H1 (cell line): ENCODE measurements around the gene LIPA. TPM values are rescaled to one million over a fixed set of nuclear protein-coding genes. Genes with fewer than 3 reads are reported as not detected.

ENCODE experiments used
- CTCF ChIA-PET: fragments of 300-600 bp; sonication (Branson Sonifier 250); formaldehyde crosslinking; loops from one replicate; lab custom pipeline; 2021; ENCODE audit not compliant: partially characterized antibody; lab: Charles Lee
- POLR2A ChIA-PET: fragments of 300-600 bp; sonication (Branson Sonifier 250); formaldehyde crosslinking; loops from one replicate; lab custom pipeline; 2021; ENCODE audit warnings: inconsistent platforms; ENCODE audit not compliant: partially characterized antibody; lab: Charles Lee
- DNase-seq, 2 experiments: peaks; one replicate each; pipeline versions ENCODE4 v3.0.0 to v3.0.0-alpha.2; 2010 to 2022; ENCODE audit warnings: low spot score in 2 of 2, low read depth in 1 of 2, mixed read lengths in 1 of 2
- FAIRE-seq: peaks from 2 replicates; lab custom pipeline; 2011; peaks lifted over from hg19 to GRCh38; lab: Jason Lieb, UNC
- H2AFZ ChIP-seq: 2 replicates; pipeline ENCODE4 v1.8.1; 2012; ENCODE audit warnings: low read length, inconsistent platforms
- H2AK5ac ChIP-seq: 2 replicates; pipeline ENCODE4 v1.6.1; 2013; ENCODE audit warnings: low read depth, low read length
- H2BK120ac ChIP-seq: replicated peaks from 2 replicates; pipeline ENCODE3; 2013; ENCODE audit warnings: low read depth, low read length, inconsistent platforms
- H2BK12ac ChIP-seq: 2 replicates; pipeline ENCODE4 v1.6.1; 2013; ENCODE audit warnings: low read depth, low read length
- H2BK15ac ChIP-seq: 2 replicates; pipeline ENCODE4 v1.6.1; 2013; ENCODE audit warnings: low read length
- H2BK20ac ChIP-seq: 2 replicates; pipeline ENCODE4 v1.6.1; 2013; ENCODE audit warnings: low read length
- H2BK5ac ChIP-seq: 2 replicates; pipeline ENCODE4 v1.6.1; 2013; ENCODE audit warnings: low read depth, low read length
- H3K14ac ChIP-seq: 2 replicates; pipeline ENCODE4 v1.6.1; 2013; ENCODE audit warnings: inconsistent platforms; ENCODE audit not compliant: insufficient read length
- H3K18ac ChIP-seq: 2 replicates; pipeline ENCODE4 v1.6.1; 2013; ENCODE audit warnings: low read length; ENCODE audit errors: extremely low read depth
- H3K23ac ChIP-seq: 2 replicates; pipeline ENCODE4 v1.6.1; 2013; ENCODE audit warnings: inconsistent platforms; ENCODE audit not compliant: insufficient read length
- H3K23me2 ChIP-seq: 2 replicates; pipeline ENCODE4 v1.6.1; 2013; ENCODE audit warnings: low read depth, low read length
- H3K27ac ChIP-seq: 2 replicates; pipeline ENCODE4 v1.6.1; 2011; ENCODE audit warnings: low read depth, low read length, inconsistent platforms
- H3K27me3 ChIP-seq, 4 experiments: replicated peaks in 1 of 4; 1 replicate in 1 of 4; 2 replicates in 3 of 4; pipeline versions ENCODE4 v1.6.1 to v1.8.1; 2011 to 2013; ENCODE audit warnings: low read length in 3 of 4, mild to moderate bottlenecking in 3 of 4, inconsistent platforms in 2 of 4, mixed read lengths in 2 of 4, moderate library complexity in 1 of 4; ENCODE audit not compliant: control insufficient read depth in 3 of 4, insufficient read depth in 3 of 4; ENCODE audit errors: extremely low read depth in 1 of 4
- H3K36me3 ChIP-seq, 4 experiments: 2 replicates each; pipeline versions ENCODE4 v1.6.1 to v1.8.1; 2011 to 2013; ENCODE audit warnings: mild to moderate bottlenecking in 4 of 4, low read length in 3 of 4, moderate library complexity in 2 of 4, control low read depth in 1 of 4, inconsistent platforms in 1 of 4; ENCODE audit not compliant: insufficient read depth in 4 of 4, control insufficient read depth in 2 of 4
- H3K4ac ChIP-seq: replicated peaks from 2 replicates; pipeline ENCODE3; 2013; ENCODE audit warnings: low read length, low read depth, mixed read lengths, inconsistent platforms; ENCODE audit not compliant: insufficient read length
- H3K4me1 ChIP-seq, 4 experiments: replicated peaks in 1 of 4; 1 replicate in 1 of 4; 2 replicates in 3 of 4; pipeline versions ENCODE4 v1.6.1 to v1.8.1; 2011 to 2013; ENCODE audit warnings: low read length in 3 of 4, inconsistent platforms in 2 of 4, mixed read lengths in 1 of 4; ENCODE audit not compliant: insufficient read depth in 4 of 4, control insufficient read depth in 3 of 4
- H3K4me2 ChIP-seq, 2 experiments: 2 replicates each; pipeline versions ENCODE4 v1.6.1 to v1.8.1; 2011 to 2013; ENCODE audit warnings: low read depth in 2 of 2, low read length in 2 of 2, control low read depth in 1 of 2, inconsistent platforms in 1 of 2, mild to moderate bottlenecking in 1 of 2; ENCODE audit not compliant: insufficient read depth in 1 of 2
- H3K4me3 ChIP-seq, 4 experiments: fragments of 200-600, 300-600 bp in 1 of 4; sonication (generic), shearing (Covaris generic), sonication (Bioruptor Twin) in 1 of 4; 2 replicates each; pipeline versions ENCODE4 v1.5.1 to v1.8.1; 2011 to 2016; ENCODE audit warnings: low read length in 4 of 4, low read depth in 3 of 4, control low read depth in 2 of 4, inconsistent platforms in 2 of 4, mild to moderate bottlenecking in 2 of 4, mixed read lengths in 1 of 4, moderate library complexity in 1 of 4; ENCODE audit not compliant: insufficient read depth in 2 of 4; ENCODE audit errors: extremely low read depth in 1 of 4
- H3K56ac ChIP-seq: replicated peaks from 2 replicates; pipeline ENCODE3; 2013; ENCODE audit warnings: low read depth, mild to moderate bottlenecking, mixed read lengths, low read length, inconsistent platforms; ENCODE audit not compliant: insufficient read length
- H3K79me1 ChIP-seq: 2 replicates; pipeline ENCODE4 v1.6.1; 2013; ENCODE audit warnings: low read depth, low read length, control low read depth
- H3K79me2 ChIP-seq, 2 experiments: 2 replicates each; pipeline versions ENCODE4 v1.6.1 to v1.8.1; 2012 to 2013; ENCODE audit warnings: low read length in 2 of 2, mild to moderate bottlenecking in 2 of 2, inconsistent platforms in 1 of 2; ENCODE audit not compliant: insufficient read depth in 2 of 2, control insufficient read depth in 1 of 2
- H3K9ac ChIP-seq, 4 experiments: replicated peaks in 1 of 4; 1 replicate in 1 of 4; 2 replicates in 3 of 4; pipeline versions ENCODE4 v1.6.1 to v1.8.1; 2011 to 2013; ENCODE audit warnings: low read depth in 3 of 4, low read length in 3 of 4, control low read depth in 2 of 4, mild to moderate bottlenecking in 2 of 4, moderate library complexity in 2 of 4, inconsistent platforms in 1 of 4; ENCODE audit errors: extremely low read depth in 1 of 4
- H3K9me3 ChIP-seq, 2 experiments: 2 replicates each; pipeline versions ENCODE4 v1.6.1 to v1.8.1; 2012 to 2013; ENCODE audit warnings: mild to moderate bottlenecking in 2 of 2, moderate library complexity in 2 of 2, control low read depth in 1 of 2, inconsistent platforms in 1 of 2, low read depth in 1 of 2, low read length in 1 of 2, mixed read lengths in 1 of 2; ENCODE audit not compliant: insufficient read depth in 2 of 2
- H4K20me1 ChIP-seq, 2 experiments: replicated peaks in 1 of 2; 2 replicates each; pipeline versions ENCODE3 to v1.8.1; 2011 to 2013; ENCODE audit warnings: inconsistent platforms in 2 of 2, low read length in 2 of 2, mild to moderate bottlenecking in 1 of 2; ENCODE audit not compliant: insufficient read depth in 2 of 2, control insufficient read depth in 1 of 2
- H4K5ac ChIP-seq: 2 replicates; pipeline ENCODE4 v1.6.1; 2013; ENCODE audit warnings: low read length, low read depth, mixed read lengths, inconsistent platforms; ENCODE audit not compliant: insufficient read length
- H4K8ac ChIP-seq: 2 replicates; pipeline ENCODE4 v1.8.0; 2013; ENCODE audit warnings: mild to moderate bottlenecking, moderate library complexity, low read length, inconsistent platforms; ENCODE audit not compliant: insufficient read depth; ENCODE audit errors: extremely low read depth
- H4K91ac ChIP-seq: replicated peaks from 2 replicates; pipeline ENCODE3; 2013; ENCODE audit warnings: low read length, mixed read lengths, inconsistent platforms; ENCODE audit not compliant: insufficient read length
- BACH1 ChIP-seq: IDR thresholded peaks from 2 replicates; pipeline ENCODE4 v1.6.1; 2012; ENCODE audit warnings: low read length, improper control_type of control experiment
- CBX8 ChIP-seq: fragments of 300-800, 300-1000 bp; sonication (generic); IDR thresholded peaks from 2 replicates; pipeline ENCODE4 v1.7.1; 2016; ENCODE audit warnings: low read depth, low read length, borderline replicate concordance
- CEBPB ChIP-seq: IDR thresholded peaks from 2 replicates; pipeline ENCODE4 v1.6.1; 2012; ENCODE audit warnings: low read depth, low read length
- CHD1 ChIP-seq: IDR thresholded peaks from 2 replicates; pipeline ENCODE4 v1.6.1; 2012; ENCODE audit warnings: low read depth, low read length, improper control_type of control experiment
- EZH2 ChIP-seq: fragments of 200-600 bp; sonication (generic); IDR thresholded peaks from 2 replicates; pipeline ENCODE4 v1.7.1; 2012; ENCODE audit warnings: low read depth, mild to moderate bottlenecking, moderate library complexity, low read length, inconsistent platforms; ENCODE audit not compliant: severe bottlenecking
- GABPA ChIP-seq: IDR thresholded peaks from 2 replicates; pipeline ENCODE4 v1.6.1; 2011; ENCODE audit warnings: mild to moderate bottlenecking, low read length, moderate library complexity, borderline replicate concordance; ENCODE audit not compliant: insufficient read depth
- RXRA ChIP-seq: IDR thresholded peaks from 2 replicates; pipeline ENCODE4 v1.6.1; 2011; ENCODE audit warnings: low read depth, mild to moderate bottlenecking, low read length, moderate library complexity; ENCODE audit not compliant: insufficient read depth
- SP2 ChIP-seq: IDR thresholded peaks from 2 replicates; pipeline ENCODE4 v1.6.1; 2012; ENCODE audit warnings: mild to moderate bottlenecking, low read length, inconsistent platforms
- SP4 ChIP-seq: IDR thresholded peaks from 2 replicates; pipeline ENCODE4 v1.6.1; 2012; ENCODE audit warnings: low read length, inconsistent platforms
- TAF1 ChIP-seq: IDR thresholded peaks from 2 replicates; pipeline ENCODE4 v1.6.1; 2011; ENCODE audit warnings: mild to moderate bottlenecking, low read depth, low read length
- TEAD4 ChIP-seq: IDR thresholded peaks from 2 replicates; pipeline ENCODE4 v1.6.1; 2012; ENCODE audit warnings: low read depth, low read length, inconsistent platforms, mixed read lengths
- WGBS, 2 experiments: shearing (Covaris generic) in 1 of 2; methylation state at CpG; one replicate each; pipeline versions ENCODE4 v1.1.6 to v1.1.7; 2013 to 2015; ENCODE audit warnings: low lambda C conversion rate in 2 of 2, mixed read lengths in 2 of 2, inconsistent platforms in 1 of 2, low coverage in 1 of 2, missing lambda C conversion rate in 1 of 2; ENCODE audit not compliant: insufficient replicate concordance in 2 of 2, insufficient coverage in 1 of 2, insufficient read length in 1 of 2; ENCODE audit errors: extremely low coverage in 1 of 2, missing lambda C conversion rate in 1 of 2; 5-methylcytosine and 5-hydroxymethylcytosine counted together
- polyA plus RNA-seq, 7 experiments: library from polyadenylated mRNA; depleted of rRNA in 3 of 7; stranded (reverse) in 5 of 7; unstranded in 2 of 7; fragments of >200 nt in 5 of 7; fragments of 200-250 nt in 2 of 7; gene quantifications; 1 replicate in 5 of 7; 2 replicates in 1 of 7; 4 replicates in 1 of 7; pipeline versions ENCODE4 v1.2.1 to v1.2.3, GENCODE V29; 2011 to 2013; ENCODE audit warnings: missing spikeins in 2 of 7, mixed read lengths in 2 of 7
- total RNA-seq: library from RNA; stranded (reverse); fragmentation: NEBNext Ultra II Directional; extraction: Animal tissue kit (Norgen Biotek cat#: 25700); gene quantifications from 2 replicates; pipeline ENCODE4 v1.2.1, GENCODE V29; 2021
- TF ChIP-seq, protein P1 (sequence below): IDR thresholded peaks from 2 replicates; pipeline ENCODE4 v1.6.1; 2012; ENCODE audit warnings: inconsistent platforms
- TF ChIP-seq, protein P2 (sequence below): IDR thresholded peaks from 2 replicates; pipeline ENCODE4 v1.6.1; 2012; ENCODE audit warnings: low read length, inconsistent platforms

Gene LIPA
- total and polyA plus RNA-seq, 2 of the 8 experiments (the other 6 are each of a cell fraction or from before 2014, with no cell fraction given): 18.1 to 32.4 TPM

GRCh38 chr10:89278034-89278535 is 26.5 kb upstream of the LIPA start:
- no peaks in the 10 kb centered on the region for H3K79me2 ChIP-seq
- no peak overlapping the region for H4K5ac ChIP-seq
- no peak overlapping the region for H3K27ac ChIP-seq
- H2BK12ac ChIP-seq: no peak overlapping the region
- H3K4me2 ChIP-seq: no peak overlapping the region
- no peak overlapping the region for H3K23ac ChIP-seq
- H2AFZ ChIP-seq: peak overlapping the region; percentile 60; the same call in 1 of the 2 replicates
- H2BK5ac ChIP-seq: no peak overlapping the region
- H4K91ac ChIP-seq: no peak overlapping the region
- DNase-seq: no peak
- CTCF ChIA-PET: interaction anchor here (1.3 to 3.5 kb wide), 2 partner anchors 20 to 91 kb away, joined by 3 to 25 read pairs; no protein-coding TSS in a partner anchor
- POLR2A ChIA-PET: interaction anchor here (0.5 kb wide), 1 partner anchor 227 kb away, joined by 3 read pairs; no protein-coding TSS in a partner anchor
- no peak for FAIRE-seq
- no peak overlapping the region for H3K4me3 ChIP-seq
- H2BK15ac ChIP-seq: no peak overlapping the region
- no peak overlapping the region for H3K4ac ChIP-seq
- no peaks in the 10 kb centered on the region for H3K36me3 ChIP-seq
- no peaks in the 10 kb centered on the region for H3K27me3 ChIP-seq
- no peaks in the 10 kb centered on the region for H3K9me3 ChIP-seq
- H4K8ac ChIP-seq: no peak overlapping the region
- H3K14ac ChIP-seq: no peak overlapping the region
- no peak overlapping the region for H3K9ac ChIP-seq
- H4K20me1 ChIP-seq: no peaks in the 10 kb centered on the region
- no peaks in the 10 kb centered on the region for H3K79me1 ChIP-seq
- H3K4me1 ChIP-seq: no peaks in the 10 kb centered on the region
- no peak overlapping the region for H3K18ac ChIP-seq
- no peak overlapping the region for H2BK120ac ChIP-seq
- H3K56ac ChIP-seq: no peak overlapping the region
- WGBS, 2 experiments: 88% methylated on average over 1 of the region's 1 CpG; no CpG with 5 or more reads in 1 of the 2 experiments
- no peak overlapping the region for H2AK5ac ChIP-seq
- H2BK20ac ChIP-seq: no peak overlapping the region
- H3K23me2 ChIP-seq: no peaks in the 10 kb centered on the region
- TF ChIP-seq EZH2 (no peak), GABPA (no peak), SP2 (no peak), CEBPB (no peak), TAF1 (no peak), RXRA (no peak), TEAD4 (no peak), BACH1 (no peak), SP4 (no peak), CBX8 (no peak), CHD1 (no peak)
- TF ChIP-seq, protein P1, sequence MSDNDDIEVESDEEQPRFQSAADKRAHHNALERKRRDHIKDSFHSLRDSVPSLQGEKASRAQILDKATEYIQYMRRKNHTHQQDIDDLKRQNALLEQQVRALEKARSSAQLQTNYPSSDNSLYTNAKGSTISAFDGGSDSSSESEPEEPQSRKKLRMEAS: no peak
- TF ChIP-seq, protein P2, sequence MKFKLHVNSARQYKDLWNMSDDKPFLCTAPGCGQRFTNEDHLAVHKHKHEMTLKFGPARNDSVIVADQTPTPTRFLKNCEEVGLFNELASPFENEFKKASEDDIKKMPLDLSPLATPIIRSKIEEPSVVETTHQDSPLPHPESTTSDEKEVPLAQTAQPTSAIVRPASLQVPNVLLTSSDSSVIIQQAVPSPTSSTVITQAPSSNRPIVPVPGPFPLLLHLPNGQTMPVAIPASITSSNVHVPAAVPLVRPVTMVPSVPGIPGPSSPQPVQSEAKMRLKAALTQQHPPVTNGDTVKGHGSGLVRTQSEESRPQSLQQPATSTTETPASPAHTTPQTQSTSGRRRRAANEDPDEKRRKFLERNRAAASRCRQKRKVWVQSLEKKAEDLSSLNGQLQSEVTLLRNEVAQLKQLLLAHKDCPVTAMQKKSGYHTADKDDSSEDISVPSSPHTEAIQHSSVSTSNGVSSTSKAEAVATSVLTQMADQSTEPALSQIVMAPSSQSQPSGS: no peak
